Mesendoderm (in vitro differentiated cells): ENCODE results near the gene SEPTIN10.

Experiments used
- DNase-seq: peaks from one replicate; pipeline ENCODE4 v3.0.0; 2013
- H2AK5ac ChIP-seq: 2 replicates; pipeline ENCODE4 v1.6.1; 2013; ENCODE audit warnings: low read length, inconsistent platforms
- H2BK120ac ChIP-seq: 2 replicates; pipeline ENCODE4 v1.6.1; 2013; ENCODE audit warnings: low read depth, mild to moderate bottlenecking, low read length, moderate library complexity, mixed read lengths
- H2BK15ac ChIP-seq: replicated peaks from 2 replicates; pipeline ENCODE4 v1.6.1; 2013; ENCODE audit warnings: low read depth, mild to moderate bottlenecking, moderate library complexity
- H2BK5ac ChIP-seq: 2 replicates; pipeline ENCODE4 v1.6.1; 2013; ENCODE audit warnings: low read length, inconsistent platforms
- H3K18ac ChIP-seq: 2 replicates; pipeline ENCODE4 v1.6.1; 2013; ENCODE audit warnings: mild to moderate bottlenecking, low read length, mixed read lengths
- H3K23ac ChIP-seq: one replicate; pipeline ENCODE4 v1.6.1; 2013; ENCODE audit warnings: low read length
- H3K27ac ChIP-seq: 2 replicates; pipeline ENCODE4 v1.5.1; 2013; ENCODE audit warnings: low read depth, mild to moderate bottlenecking, inconsistent platforms, low read length, moderate library complexity
- H3K27me3 ChIP-seq: 2 replicates; pipeline ENCODE4 v1.6.1; 2013; ENCODE audit warnings: low read length, control low read depth, mild to moderate bottlenecking, inconsistent platforms; ENCODE audit not compliant: insufficient read depth, poor library complexity
- H3K36me3 ChIP-seq: 2 replicates; pipeline ENCODE4 v1.6.1; 2013; ENCODE audit warnings: low read length, inconsistent platforms; ENCODE audit not compliant: control insufficient read depth, insufficient read depth
- H3K4ac ChIP-seq: one replicate; pipeline ENCODE4 v1.6.1; 2013; ENCODE audit warnings: low read depth, mild to moderate bottlenecking, low read length, moderate library complexity
- H3K4me1 ChIP-seq: 2 replicates; pipeline ENCODE4 v1.6.1; 2013; ENCODE audit warnings: low read depth, low read length, inconsistent platforms; ENCODE audit not compliant: control insufficient read depth
- H3K4me2 ChIP-seq: 2 replicates; pipeline ENCODE4 v1.6.1; 2013; ENCODE audit warnings: low read length
- H3K4me3 ChIP-seq: 2 replicates; pipeline ENCODE4 v1.5.1; 2013; ENCODE audit warnings: mild to moderate bottlenecking, low read length
- H3K56ac ChIP-seq: one replicate; pipeline ENCODE4 v1.6.1; 2013; ENCODE audit warnings: low read length
- H3K79me1 ChIP-seq: 2 replicates; pipeline ENCODE4 v1.6.1; 2013; ENCODE audit warnings: low read length, inconsistent platforms
- H3K79me2 ChIP-seq: 2 replicates; pipeline ENCODE4 v1.6.1; 2013; ENCODE audit warnings: mild to moderate bottlenecking, low read length; ENCODE audit not compliant: control insufficient read depth, insufficient read depth
- H3K9ac ChIP-seq: 2 replicates; pipeline ENCODE4 v1.6.1; 2013; ENCODE audit warnings: low read length, inconsistent platforms
- H4K5ac ChIP-seq: one replicate; pipeline ENCODE4 v1.6.1; 2013; ENCODE audit warnings: low read length
- H4K8ac ChIP-seq: one replicate; pipeline ENCODE4 v1.6.1; 2013; ENCODE audit warnings: low read depth, mild to moderate bottlenecking, control low read depth, low read length, moderate library complexity
- WGBS: extraction: QIAGEN DNeasy Blood & Tissue Kit; methylation state at CpG from one replicate; pipeline ENCODE4 v1.1.7; 2013; ENCODE audit warnings: low lambda C conversion rate, missing lambda C conversion rate; ENCODE audit not compliant: insufficient coverage; ENCODE audit errors: extremely low coverage; 5-methylcytosine and 5-hydroxymethylcytosine counted together

Gene SEPTIN10

DNA sequence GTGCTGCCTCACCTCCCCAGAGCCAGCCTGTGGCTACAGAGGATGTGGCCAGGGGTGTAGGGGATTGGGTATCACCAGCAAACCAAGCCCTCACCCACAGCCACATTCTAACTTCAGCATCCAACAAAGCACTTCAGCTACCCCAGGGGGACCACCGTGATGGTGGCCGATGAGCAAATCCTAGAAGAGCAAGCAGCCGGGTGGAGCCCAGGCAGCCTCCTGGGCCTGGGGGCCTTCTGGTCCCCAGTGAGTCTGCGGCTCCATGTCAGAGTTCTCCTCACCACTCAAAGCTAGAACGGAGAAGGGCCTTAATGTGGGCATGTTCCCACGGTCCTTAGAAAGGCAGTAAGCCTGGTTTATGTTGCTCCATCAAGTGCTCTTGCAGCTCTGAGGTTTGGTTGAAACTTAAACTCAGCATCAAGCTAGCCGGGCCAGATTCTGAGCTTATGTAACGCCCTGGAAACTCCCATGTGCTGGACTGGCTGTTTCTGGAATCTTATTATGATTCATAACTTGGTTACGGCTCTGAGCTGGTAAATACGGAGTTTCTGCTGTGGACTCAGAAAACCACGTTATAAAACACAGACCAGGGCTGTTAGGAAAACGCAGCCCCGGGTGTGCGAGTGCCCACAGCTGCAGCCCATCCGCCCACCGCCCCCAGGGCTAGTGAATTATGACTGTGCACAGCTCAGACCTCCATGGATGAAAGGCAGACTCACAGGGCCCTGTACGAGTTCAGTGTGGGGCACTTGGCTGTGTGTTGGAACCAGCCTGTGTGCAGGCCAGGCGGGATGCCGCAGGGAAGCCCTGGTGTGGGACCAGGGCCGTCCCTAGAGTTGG lies 99.8 kb downstream of the SEPTIN10 start:
- no peak overlapping the region for H3K27ac ChIP-seq
- no peak overlapping the region for H3K56ac ChIP-seq
- H3K4ac ChIP-seq = no peak overlapping the region
- no peaks in the 10 kb centered on the region for H3K79me2 ChIP-seq
- no peak overlapping the region for H3K23ac ChIP-seq
- H3K9ac ChIP-seq = no peak overlapping the region
- no peak overlapping the region for H3K4me3 ChIP-seq
- no peak overlapping the region for H4K5ac ChIP-seq
- no peak overlapping the region for H2BK120ac ChIP-seq
- no peak overlapping the region for H2BK5ac ChIP-seq
- no peak overlapping the region for H4K8ac ChIP-seq
- no peaks in the 10 kb centered on the region for H3K36me3 ChIP-seq
- H2BK15ac ChIP-seq = no peak overlapping the region
- no peak overlapping the region for H3K18ac ChIP-seq
- H2AK5ac ChIP-seq = no peak overlapping the region
- H3K4me1 ChIP-seq = peaks cover 2% of the 10 kb centered on the region
- no CpG with 5 or more reads among the region's 20 CpGs for WGBS
- H3K4me2 ChIP-seq = no peak overlapping the region
- DNase-seq = no peak
- H3K79me1 ChIP-seq = no peaks in the 10 kb centered on the region
- H3K27me3 ChIP-seq = no peaks in the 10 kb centered on the region

DNA sequence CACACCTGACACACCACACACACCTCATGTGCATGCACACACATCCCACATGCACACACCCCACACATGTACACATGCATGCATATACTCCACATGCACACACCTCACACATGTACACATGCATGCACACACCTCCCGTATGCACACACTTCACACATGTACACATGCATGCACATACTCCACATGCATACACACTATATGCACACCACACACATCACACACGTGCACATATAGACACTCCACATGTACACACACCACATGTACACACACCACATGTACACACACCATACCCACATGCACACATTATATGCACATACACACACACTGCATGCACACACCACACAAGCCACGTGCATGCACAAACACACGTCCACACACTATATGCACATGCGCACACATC lies 100.5 kb downstream of the SEPTIN10 start:
- H4K8ac ChIP-seq = no peak overlapping the region
- H3K27ac ChIP-seq = no peak overlapping the region
- H2BK120ac ChIP-seq = no peak overlapping the region
- no peak overlapping the region for H3K18ac ChIP-seq
- H3K4me3 ChIP-seq = no peak overlapping the region
- peaks cover 2% of the 10 kb centered on the region for H3K4me1 ChIP-seq
- H2BK15ac ChIP-seq = no peak overlapping the region
- no peak overlapping the region for H3K4me2 ChIP-seq
- H2BK5ac ChIP-seq = no peak overlapping the region
- no peak overlapping the region for H2AK5ac ChIP-seq
- no peaks in the 10 kb centered on the region for H3K27me3 ChIP-seq
- no peak overlapping the region for H3K23ac ChIP-seq
- H3K79me1 ChIP-seq = no peaks in the 10 kb centered on the region
- H3K79me2 ChIP-seq = no peaks in the 10 kb centered on the region
- H3K9ac ChIP-seq = no peak overlapping the region
- no peak overlapping the region for H3K4ac ChIP-seq
- H3K36me3 ChIP-seq = no peaks in the 10 kb centered on the region
- no peak for DNase-seq
- WGBS = no CpG with 5 or more reads among the region's 5 CpGs
- H3K56ac ChIP-seq = no peak overlapping the region
- no peak overlapping the region for H4K5ac ChIP-seq

DNA sequence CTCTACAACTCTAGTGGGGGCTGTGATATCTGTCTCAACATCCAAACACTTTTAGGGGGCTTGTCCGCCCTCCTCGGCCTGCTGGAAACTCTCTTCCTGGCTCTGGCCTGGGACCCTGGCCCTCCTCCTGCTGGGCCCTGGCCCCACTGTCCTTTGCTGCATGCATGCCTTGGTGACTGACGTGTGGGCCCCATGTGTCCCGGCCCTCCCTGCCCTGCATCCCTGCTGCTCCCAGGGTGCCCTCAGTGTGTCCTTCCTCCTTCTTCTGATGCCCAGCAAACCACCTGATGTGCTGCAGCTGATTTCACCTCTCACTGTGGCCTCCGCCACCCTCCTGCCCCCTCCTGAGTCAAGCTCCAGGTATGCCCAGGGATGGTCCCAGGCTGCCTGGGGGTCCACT lies 101.7 kb downstream of the SEPTIN10 start:
- Histone ChIP-seq H3K27me3 (no peaks in the 10 kb centered on the region), H3K4me1 (no peaks in the 10 kb centered on the region), H4K8ac (no peak overlapping the region), H3K4me3 (no peak overlapping the region), H2AK5ac (no peak overlapping the region), H3K23ac (no peak overlapping the region), H3K79me2 (no peaks in the 10 kb centered on the region), H2BK5ac (no peak overlapping the region), H2BK120ac (no peak overlapping the region), H3K36me3 (no peaks in the 10 kb centered on the region), H4K5ac (no peak overlapping the region), H3K4me2 (no peak overlapping the region), H3K79me1 (no peaks in the 10 kb centered on the region), H3K18ac (no peak overlapping the region), H3K9ac (no peak overlapping the region), H3K56ac (no peak overlapping the region), H3K4ac (no peak overlapping the region), H3K27ac (no peak overlapping the region), H2BK15ac (no peak overlapping the region)
- no CpG with 5 or more reads among the region's 5 CpGs for WGBS
- DNase-seq = no peak

DNA sequence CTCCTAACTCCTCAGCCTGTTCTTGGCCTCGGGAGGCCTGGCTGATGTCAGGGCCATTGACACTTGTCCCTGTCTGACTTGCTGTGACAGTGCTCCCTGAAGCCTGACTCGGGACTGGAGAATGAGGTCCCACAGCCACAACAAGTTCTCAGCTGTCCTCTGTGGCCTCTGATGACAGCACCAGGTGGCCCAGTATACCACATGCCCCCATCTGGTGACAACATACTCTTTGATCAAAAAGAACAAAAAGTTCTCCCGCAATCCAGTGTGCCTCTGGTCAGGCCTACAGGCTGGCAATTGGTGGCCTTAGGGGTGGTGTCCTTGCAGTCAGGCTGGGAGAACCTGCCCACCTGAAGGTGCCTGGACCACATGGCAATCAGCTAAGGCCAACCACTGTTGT lies 102.6 kb downstream of the SEPTIN10 start:
- Histone ChIP-seq H2BK120ac (no peak overlapping the region), H3K4ac (no peak overlapping the region), H3K56ac (no peak overlapping the region), H3K79me1 (no peaks in the 10 kb centered on the region), H3K4me2 (no peak overlapping the region), H3K27me3 (no peaks in the 10 kb centered on the region), H3K4me3 (no peak overlapping the region), H2AK5ac (no peak overlapping the region), H2BK15ac (no peak overlapping the region), H3K36me3 (no peaks in the 10 kb centered on the region), H4K8ac (no peak overlapping the region), H3K4me1 (no peaks in the 10 kb centered on the region), H3K27ac (no peak overlapping the region), H3K23ac (no peak overlapping the region), H4K5ac (no peak overlapping the region), H3K18ac (no peak overlapping the region), H3K9ac (no peak overlapping the region), H3K79me2 (no peaks in the 10 kb centered on the region), H2BK5ac (no peak overlapping the region)
- no CpG with 5 or more reads among the region's 3 CpGs for WGBS
- no peak for DNase-seq

DNA sequence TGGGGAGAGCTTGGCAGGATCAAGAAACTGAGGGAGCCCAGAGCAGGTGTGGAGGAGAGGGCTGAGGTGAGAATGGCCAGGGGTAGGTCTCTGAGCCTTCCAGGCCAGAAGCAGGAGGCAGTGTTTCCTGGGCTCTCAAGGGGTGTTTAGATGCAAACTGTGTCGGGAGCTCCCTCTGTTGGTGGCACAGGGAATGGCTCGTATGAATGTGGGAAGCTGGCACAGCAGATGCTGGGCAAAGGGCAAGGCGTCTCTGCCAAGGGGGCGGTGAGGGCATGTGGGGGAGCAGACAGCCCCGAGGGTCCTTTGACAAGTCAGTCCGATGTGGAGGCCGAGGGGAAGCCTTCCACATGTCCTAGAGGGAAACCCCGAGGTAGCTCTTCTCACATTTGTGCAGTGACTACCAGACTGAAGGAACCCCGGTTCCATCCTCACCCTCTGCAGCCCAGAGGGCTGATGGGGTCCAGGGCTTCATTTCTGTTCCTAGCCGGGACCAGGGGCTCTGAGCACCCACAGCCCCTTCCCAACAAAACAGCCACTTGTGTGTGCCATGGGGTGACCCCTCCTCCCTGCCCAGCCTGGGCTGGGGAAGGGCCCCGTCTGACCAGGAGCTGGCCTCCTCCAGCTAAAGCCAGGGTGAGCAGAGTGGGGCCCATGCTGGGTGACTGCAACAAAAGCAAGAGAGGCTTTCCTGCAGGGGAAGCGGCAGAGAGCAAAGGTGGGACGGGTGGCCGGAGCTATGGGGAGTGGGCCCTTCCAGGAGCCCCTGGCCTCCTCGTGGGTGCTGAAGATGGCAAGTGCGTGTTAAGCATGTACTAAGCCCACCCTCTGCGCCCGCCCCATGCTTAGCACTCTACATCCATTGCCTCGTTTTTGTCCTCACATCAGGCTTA lies 103.4 kb downstream of the SEPTIN10 start:
- no peak overlapping the region for H4K8ac ChIP-seq
- no peak overlapping the region for H3K56ac ChIP-seq
- no peaks in the 10 kb centered on the region for H3K79me1 ChIP-seq
- no peaks in the 10 kb centered on the region for H3K4me1 ChIP-seq
- H3K27me3 ChIP-seq = no peaks in the 10 kb centered on the region
- H4K5ac ChIP-seq = no peak overlapping the region
- no peak overlapping the region for H2BK5ac ChIP-seq
- no peak overlapping the region for H3K23ac ChIP-seq
- H3K4ac ChIP-seq = no peak overlapping the region
- H3K4me2 ChIP-seq = no peak overlapping the region
- no peaks in the 10 kb centered on the region for H3K36me3 ChIP-seq
- no peaks in the 10 kb centered on the region for H3K79me2 ChIP-seq
- no CpG with 5 or more reads among the region's 19 CpGs for WGBS
- no peak overlapping the region for H3K9ac ChIP-seq
- H2AK5ac ChIP-seq = no peak overlapping the region
- no peak overlapping the region for H3K27ac ChIP-seq
- no peak overlapping the region for H3K18ac ChIP-seq
- DNase-seq = peak; percentile 80
- no peak overlapping the region for H2BK120ac ChIP-seq
- no peak overlapping the region for H3K4me3 ChIP-seq
- no peak overlapping the region for H2BK15ac ChIP-seq
